HepG2 (cell line): ENCODE results near the gene SNAP25. TPM values are rescaled to one million over a fixed set of nuclear protein-coding genes. Genes with fewer than 3 reads are reported as not detected.

Experiments used
- FOXJ3 ChIP-seq: sonication (generic); formaldehyde crosslinking; IDR thresholded peaks from 2 replicates; pipeline ENCODE4 v1.4.0; 2020; ENCODE audit warnings: missing genetic modification reagents, mild to moderate bottlenecking, borderline replicate concordance
- FOXP1 ChIP-seq, 2 experiments: fragments of 450-650 bp in 1 of 2; IDR thresholded peaks; 2 replicates each; pipeline ENCODE4 v1.6.1; 2017 to 2018; ENCODE audit warnings: antibody characterized with exemption in 1 of 2
- ISX ChIP-seq: sonication (generic); formaldehyde crosslinking; conservative IDR thresholded peaks from 2 replicates; pipeline ENCODE4 v1.5.0; 2020; ENCODE audit warnings: missing genetic modification reagents
- MEF2D ChIP-seq: sonication (generic); formaldehyde crosslinking; IDR thresholded peaks from 2 replicates; pipeline ENCODE4 v1.5.1; 2020; ENCODE audit warnings: mild to moderate bottlenecking, missing genetic modification reagents
- MTA1 ChIP-seq: sonication (generic); formaldehyde crosslinking; IDR thresholded peaks from 2 replicates; pipeline ENCODE4 v1.4.0; 2020; ENCODE audit warnings: missing genetic modification reagents, mild to moderate bottlenecking, borderline replicate concordance
- ZBTB20 ChIP-seq: sonication (generic); formaldehyde crosslinking; IDR thresholded peaks from 2 replicates; pipeline ENCODE4 v1.8.1; 2023; ENCODE audit warnings: missing genetic modification reagents, low read depth, mild to moderate bottlenecking, borderline replicate concordance
- ZC3H13 ChIP-seq: sonication (generic); formaldehyde crosslinking; IDR thresholded peaks from 2 replicates; pipeline ENCODE4 v1.8.1; 2023; ENCODE audit warnings: mild to moderate bottlenecking, missing genetic modification reagents, moderate library complexity
- ZNF136 ChIP-seq: sonication (generic); formaldehyde crosslinking; IDR thresholded peaks from 2 replicates; pipeline ENCODE4 v1.8.1; 2022; ENCODE audit warnings: low read depth, mild to moderate bottlenecking, moderate library complexity, missing genetic modification reagents
- ZNF20 ChIP-seq: sonication (generic); formaldehyde crosslinking; IDR thresholded peaks from 2 replicates; pipeline ENCODE4 v1.4.0; 2020; ENCODE audit warnings: mild to moderate bottlenecking, moderate library complexity, missing genetic modification reagents
- ZSCAN31 ChIP-seq: sonication (generic); formaldehyde crosslinking; IDR thresholded peaks from 2 replicates; pipeline ENCODE4 v1.5.0; 2020; ENCODE audit warnings: low read depth, mild to moderate bottlenecking, missing genetic modification reagents
- polyA plus RNA-seq, 8 experiments: library from polyadenylated mRNA; depleted of rRNA in 3 of 8; stranded (reverse) in 7 of 8; unstranded in 1 of 8; fragments of >200 nt; fragmentation: Illumina TruSeq in 4 of 8; extraction: Trizol in 4 of 8; gene quantifications; 2 replicates each; pipeline versions ENCODE4 v1.2.1 to v1.2.3, GENCODE V29; 2011 to 2016; ENCODE audit warnings: low read depth in 4 of 8, missing spikeins in 1 of 8, mixed read lengths in 1 of 8; ENCODE audit not compliant: insufficient read depth in 1 of 8
- total RNA-seq, 5 experiments: library from RNA; depleted of rRNA; stranded (reverse); fragments of >200 nt; fragmentation: Illumina TruSeq; extraction: Trizol; gene quantifications; 2 replicates each; pipeline ENCODE4 v1.2.3, GENCODE V29; 2016; ENCODE audit warnings: low read depth in 1 of 5
- TF ChIP-seq, protein P1 (sequence below): sonication (generic); formaldehyde crosslinking; IDR thresholded peaks from 2 replicates; pipeline ENCODE4 v1.4.0; 2020; ENCODE audit warnings: missing genetic modification reagents
- TF ChIP-seq, protein P2 (sequence below): sonication (generic); formaldehyde crosslinking; IDR thresholded peaks from 2 replicates; pipeline ENCODE4 v1.4.0; 2020; ENCODE audit warnings: missing genetic modification reagents, mild to moderate bottlenecking, borderline replicate concordance
- TF ChIP-seq, protein P3 (sequence below): sonication (generic); formaldehyde crosslinking; conservative IDR thresholded peaks from 2 replicates; pipeline ENCODE4 v1.4.0; 2020; ENCODE audit warnings: missing genetic modification reagents
- TF ChIP-seq, protein P4 (sequence below): sonication (generic); formaldehyde crosslinking; IDR thresholded peaks from 2 replicates; pipeline ENCODE4 v1.4.0; 2020; ENCODE audit warnings: mild to moderate bottlenecking, missing genetic modification reagents, borderline replicate concordance
- TF ChIP-seq, protein P5 (sequence below): IDR thresholded peaks from 2 replicates; pipeline ENCODE4 v1.6.1; 2016
- TF ChIP-seq, protein P6 (sequence below): sonication (generic); formaldehyde crosslinking; IDR thresholded peaks from 2 replicates; pipeline ENCODE4 v1.8.1; 2022; ENCODE audit warnings: mild to moderate bottlenecking, missing genetic modification reagents

SNAP25 gene
- total and polyA plus RNA-seq, 2 of the 13 experiments (the other 11 are each of a cell fraction or from before 2014, with no cell fraction given): not detected

DNA sequence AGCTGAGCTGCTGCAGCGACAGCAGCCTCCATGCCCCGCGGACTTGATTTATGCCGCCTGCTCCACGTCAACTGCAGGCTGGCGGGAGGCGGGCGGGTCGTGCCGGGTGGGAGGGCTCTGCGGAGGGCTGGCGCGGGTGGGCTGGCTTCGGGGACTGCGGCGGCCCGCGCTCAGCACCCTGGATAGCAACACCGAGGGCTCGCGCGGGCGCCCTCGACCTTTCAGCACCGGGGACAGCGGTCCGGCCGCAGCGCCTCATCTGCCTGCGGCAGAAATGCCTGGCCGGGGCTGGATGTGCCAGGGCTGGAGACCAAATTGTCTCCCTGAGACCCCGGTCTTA, 792 bp downstream of the SNAP25 start (continued):
- TF ChIP-seq MTA1 (CRISPR knock-in tag) (no peak; the same call in 1 of the 2 replicates), ISX (CRISPR knock-in tag) (peak; percentile 99), MEF2D (CRISPR knock-in tag) (peak; percentile 91), ZNF136 (CRISPR knock-in tag) (peak; percentile 87; the same call in 1 of the 2 replicates), ZC3H13 (peak; percentile 97), FOXJ3 (0 out of 2 replicates have a peak, but pooled peaks have one; percentile 38), ZSCAN31 (peak; percentile 99), ZNF20 (CRISPR knock-in tag) (peak; percentile 97), ZBTB20 (CRISPR knock-in tag) (peak; percentile 98), FOXP1 (IDR thresholded peaks at IDR 0.05) (no peak), FOXP1 (CRISPR knock-in tag; IDR thresholded peaks at IDR 0.05) (0 out of 2 replicates have a peak, but pooled peaks have one; percentile 23)
- TF ChIP-seq, protein P1, sequence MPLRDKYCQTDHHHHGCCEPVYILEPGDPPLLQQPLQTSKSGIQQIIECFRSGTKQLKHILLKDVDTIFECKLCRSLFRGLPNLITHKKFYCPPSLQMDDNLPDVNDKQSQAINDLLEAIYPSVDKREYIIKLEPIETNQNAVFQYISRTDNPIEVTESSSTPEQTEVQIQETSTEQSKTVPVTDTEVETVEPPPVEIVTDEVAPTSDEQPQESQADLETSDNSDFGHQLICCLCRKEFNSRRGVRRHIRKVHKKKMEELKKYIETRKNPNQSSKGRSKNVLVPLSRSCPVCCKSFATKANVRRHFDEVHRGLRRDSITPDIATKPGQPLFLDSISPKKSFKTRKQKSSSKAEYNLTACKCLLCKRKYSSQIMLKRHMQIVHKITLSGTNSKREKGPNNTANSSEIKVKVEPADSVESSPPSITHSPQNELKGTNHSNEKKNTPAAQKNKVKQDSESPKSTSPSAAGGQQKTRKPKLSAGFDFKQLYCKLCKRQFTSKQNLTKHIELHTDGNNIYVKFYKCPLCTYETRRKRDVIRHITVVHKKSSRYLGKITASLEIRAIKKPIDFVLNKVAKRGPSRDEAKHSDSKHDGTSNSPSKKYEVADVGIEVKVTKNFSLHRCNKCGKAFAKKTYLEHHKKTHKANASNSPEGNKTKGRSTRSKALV: peak; percentile 95
- TF ChIP-seq, protein P2, sequence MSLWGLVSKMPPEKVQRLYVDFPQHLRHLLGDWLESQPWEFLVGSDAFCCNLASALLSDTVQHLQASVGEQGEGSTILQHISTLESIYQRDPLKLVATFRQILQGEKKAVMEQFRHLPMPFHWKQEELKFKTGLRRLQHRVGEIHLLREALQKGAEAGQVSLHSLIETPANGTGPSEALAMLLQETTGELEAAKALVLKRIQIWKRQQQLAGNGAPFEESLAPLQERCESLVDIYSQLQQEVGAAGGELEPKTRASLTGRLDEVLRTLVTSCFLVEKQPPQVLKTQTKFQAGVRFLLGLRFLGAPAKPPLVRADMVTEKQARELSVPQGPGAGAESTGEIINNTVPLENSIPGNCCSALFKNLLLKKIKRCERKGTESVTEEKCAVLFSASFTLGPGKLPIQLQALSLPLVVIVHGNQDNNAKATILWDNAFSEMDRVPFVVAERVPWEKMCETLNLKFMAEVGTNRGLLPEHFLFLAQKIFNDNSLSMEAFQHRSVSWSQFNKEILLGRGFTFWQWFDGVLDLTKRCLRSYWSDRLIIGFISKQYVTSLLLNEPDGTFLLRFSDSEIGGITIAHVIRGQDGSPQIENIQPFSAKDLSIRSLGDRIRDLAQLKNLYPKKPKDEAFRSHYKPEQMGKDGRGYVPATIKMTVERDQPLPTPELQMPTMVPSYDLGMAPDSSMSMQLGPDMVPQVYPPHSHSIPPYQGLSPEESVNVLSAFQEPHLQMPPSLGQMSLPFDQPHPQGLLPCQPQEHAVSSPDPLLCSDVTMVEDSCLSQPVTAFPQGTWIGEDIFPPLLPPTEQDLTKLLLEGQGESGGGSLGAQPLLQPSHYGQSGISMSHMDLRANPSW (CRISPR knock-in tag): no peak
- TF ChIP-seq, protein P3, sequence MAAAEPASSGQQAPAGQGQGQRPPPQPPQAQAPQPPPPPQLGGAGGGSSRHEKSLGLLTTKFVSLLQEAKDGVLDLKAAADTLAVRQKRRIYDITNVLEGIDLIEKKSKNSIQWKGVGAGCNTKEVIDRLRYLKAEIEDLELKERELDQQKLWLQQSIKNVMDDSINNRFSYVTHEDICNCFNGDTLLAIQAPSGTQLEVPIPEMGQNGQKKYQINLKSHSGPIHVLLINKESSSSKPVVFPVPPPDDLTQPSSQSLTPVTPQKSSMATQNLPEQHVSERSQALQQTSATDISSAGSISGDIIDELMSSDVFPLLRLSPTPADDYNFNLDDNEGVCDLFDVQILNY (CRISPR knock-in tag): peak; percentile 98
- TF ChIP-seq, protein P4, sequence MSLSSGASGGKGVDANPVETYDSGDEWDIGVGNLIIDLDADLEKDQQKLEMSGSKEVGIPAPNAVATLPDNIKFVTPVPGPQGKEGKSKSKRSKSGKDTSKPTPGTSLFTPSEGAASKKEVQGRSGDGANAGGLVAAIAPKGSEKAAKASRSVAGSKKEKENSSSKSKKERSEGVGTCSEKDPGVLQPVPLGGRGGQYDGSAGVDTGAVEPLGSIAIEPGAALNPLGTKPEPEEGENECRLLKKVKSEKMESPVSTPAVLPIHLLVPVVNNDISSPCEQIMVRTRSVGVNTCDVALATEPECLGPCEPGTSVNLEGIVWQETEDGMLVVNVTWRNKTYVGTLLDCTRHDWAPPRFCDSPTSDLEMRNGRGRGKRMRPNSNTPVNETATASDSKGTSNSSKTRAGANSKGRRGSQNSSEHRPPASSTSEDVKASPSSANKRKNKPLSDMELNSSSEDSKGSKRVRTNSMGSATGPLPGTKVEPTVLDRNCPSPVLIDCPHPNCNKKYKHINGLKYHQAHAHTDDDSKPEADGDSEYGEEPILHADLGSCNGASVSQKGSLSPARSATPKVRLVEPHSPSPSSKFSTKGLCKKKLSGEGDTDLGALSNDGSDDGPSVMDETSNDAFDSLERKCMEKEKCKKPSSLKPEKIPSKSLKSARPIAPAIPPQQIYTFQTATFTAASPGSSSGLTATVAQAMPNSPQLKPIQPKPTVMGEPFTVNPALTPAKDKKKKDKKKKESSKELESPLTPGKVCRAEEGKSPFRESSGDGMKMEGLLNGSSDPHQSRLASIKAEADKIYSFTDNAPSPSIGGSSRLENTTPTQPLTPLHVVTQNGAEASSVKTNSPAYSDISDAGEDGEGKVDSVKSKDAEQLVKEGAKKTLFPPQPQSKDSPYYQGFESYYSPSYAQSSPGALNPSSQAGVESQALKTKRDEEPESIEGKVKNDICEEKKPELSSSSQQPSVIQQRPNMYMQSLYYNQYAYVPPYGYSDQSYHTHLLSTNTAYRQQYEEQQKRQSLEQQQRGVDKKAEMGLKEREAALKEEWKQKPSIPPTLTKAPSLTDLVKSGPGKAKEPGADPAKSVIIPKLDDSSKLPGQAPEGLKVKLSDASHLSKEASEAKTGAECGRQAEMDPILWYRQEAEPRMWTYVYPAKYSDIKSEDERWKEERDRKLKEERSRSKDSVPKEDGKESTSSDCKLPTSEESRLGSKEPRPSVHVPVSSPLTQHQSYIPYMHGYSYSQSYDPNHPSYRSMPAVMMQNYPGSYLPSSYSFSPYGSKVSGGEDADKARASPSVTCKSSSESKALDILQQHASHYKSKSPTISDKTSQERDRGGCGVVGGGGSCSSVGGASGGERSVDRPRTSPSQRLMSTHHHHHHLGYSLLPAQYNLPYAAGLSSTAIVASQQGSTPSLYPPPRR (CRISPR knock-in tag): no peak
- TF ChIP-seq, protein P5, sequence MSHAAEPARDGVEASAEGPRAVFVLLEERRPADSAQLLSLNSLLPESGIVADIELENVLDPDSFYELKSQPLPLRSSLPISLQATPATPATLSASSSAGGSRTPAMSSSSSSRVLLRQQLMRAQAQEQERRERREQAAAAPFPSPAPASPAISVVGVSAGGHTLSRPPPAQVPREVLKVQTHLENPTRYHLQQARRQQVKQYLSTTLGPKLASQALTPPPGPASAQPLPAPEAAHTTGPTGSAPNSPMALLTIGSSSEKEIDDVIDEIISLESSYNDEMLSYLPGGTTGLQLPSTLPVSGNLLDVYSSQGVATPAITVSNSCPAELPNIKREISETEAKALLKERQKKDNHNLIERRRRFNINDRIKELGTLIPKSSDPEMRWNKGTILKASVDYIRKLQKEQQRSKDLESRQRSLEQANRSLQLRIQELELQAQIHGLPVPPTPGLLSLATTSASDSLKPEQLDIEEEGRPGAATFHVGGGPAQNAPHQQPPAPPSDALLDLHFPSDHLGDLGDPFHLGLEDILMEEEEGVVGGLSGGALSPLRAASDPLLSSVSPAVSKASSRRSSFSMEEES: peak; percentile 97
- TF ChIP-seq, protein P6, sequence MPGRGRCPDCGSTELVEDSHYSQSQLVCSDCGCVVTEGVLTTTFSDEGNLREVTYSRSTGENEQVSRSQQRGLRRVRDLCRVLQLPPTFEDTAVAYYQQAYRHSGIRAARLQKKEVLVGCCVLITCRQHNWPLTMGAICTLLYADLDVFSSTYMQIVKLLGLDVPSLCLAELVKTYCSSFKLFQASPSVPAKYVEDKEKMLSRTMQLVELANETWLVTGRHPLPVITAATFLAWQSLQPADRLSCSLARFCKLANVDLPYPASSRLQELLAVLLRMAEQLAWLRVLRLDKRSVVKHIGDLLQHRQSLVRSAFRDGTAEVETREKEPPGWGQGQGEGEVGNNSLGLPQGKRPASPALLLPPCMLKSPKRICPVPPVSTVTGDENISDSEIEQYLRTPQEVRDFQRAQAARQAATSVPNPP (CRISPR knock-in tag): peak; percentile 86
